ENCODE results near the gene B2M. TPM values are rescaled to one million over a fixed set of nuclear protein-coding genes. Genes with fewer than 3 reads are reported as not detected.
"Not testable (repeated sequence)": the region's sequence is repeated elsewhere in the genome, so short reads cannot be mapped to it uniquely, and the experiment has no call there.

B2M gene
- total and polyA plus RNA-seq, 7 donors, result 400 to 891 (median 577) TPM

DNA sequence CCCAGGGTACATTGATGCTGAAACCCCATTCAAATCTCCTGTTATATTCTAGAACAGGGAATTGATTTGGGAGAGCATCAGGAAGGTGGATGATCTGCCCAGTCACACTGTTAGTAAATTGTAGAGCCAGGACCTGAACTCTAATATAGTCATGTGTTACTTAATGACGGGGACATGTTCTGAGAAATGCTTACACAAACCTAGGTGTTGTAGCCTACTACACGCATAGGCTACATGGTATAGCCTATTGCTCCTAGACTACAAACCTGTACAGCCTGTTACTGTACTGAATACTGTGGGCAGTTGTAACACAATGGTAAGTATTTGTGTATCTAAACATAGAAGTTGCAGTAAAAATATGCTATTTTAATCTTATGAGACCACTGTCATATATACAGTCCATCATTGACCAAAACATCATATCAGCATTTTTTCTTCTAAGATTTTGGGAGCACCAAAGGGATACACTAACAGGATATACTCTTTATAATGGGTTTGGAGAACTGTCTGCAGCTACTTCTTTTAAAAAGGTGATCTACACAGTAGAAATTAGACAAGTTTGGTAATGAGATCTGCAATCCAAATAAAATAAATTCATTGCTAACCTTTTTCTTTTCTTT is 5.8 kb downstream of the B2M start:
- Histone ChIP-seq H3K4me1 (peaks cover 4% of the 10 kb centered on the region), H3K27ac (no peak overlapping the region), H3K4me3 (no peak overlapping the region), H3K36me3 (ENCODE audit: insufficient read depth in 1 of 2, low read depth in 1 of 2) (peaks cover 17 to 49% of the 10 kb centered on the region in 2 donors), H3K9me3 (no peaks in the 10 kb centered on the region), H3K27me3 (ENCODE audit: insufficient read depth in 3 of 3, low read length in 2 of 3) (no peaks in the 10 kb centered on the region)
- no peak for DNase-seq
- ATAC-seq, result no peak
- WGBS, 3 donors, result 81 to 94% (median 92%) methylated on average over 2 of the region's 2 CpGs
- no peak for TF ChIP-seq CTCF (IDR thresholded peaks at IDR 0.05)
- intact Hi-C loops (cut with DNase I), result no loop called here

- no peak for TF ChIP-seq CTCF (IDR thresholded peaks at IDR 0.05)
- H3K4me1 ChIP-seq, result no peaks in the 10 kb centered on the region
- no peak overlapping the region for H3K27ac ChIP-seq
- intact Hi-C loops (cut with DNase I), result no loop called here
- no peaks in the 10 kb centered on the region for H3K9me3 ChIP-seq
- DNase-seq (no peak), ATAC-seq (no peak)
- H3K36me3 ChIP-seq (ENCODE audit: insufficient read depth in 1 of 2, low read depth in 1 of 2), result peaks cover 17 to 49% of the 10 kb centered on the region in 2 donors
- 60 to 63% (median 60%) methylated on average over 4 of the region's 4 CpGs for WGBS, 3 donors
- H3K4me3 ChIP-seq, result no peak overlapping the region
- no peaks in the 10 kb centered on the region for H3K27me3 ChIP-seq (ENCODE audit: insufficient read depth in 3 of 3, low read length in 2 of 3)
Measured at GRCh38 chr15:44718180-44718926, 7.0 kb downstream of the B2M start.

- ATAC-seq (no peak), DNase-seq (no peak)
- Histone ChIP-seq H3K27me3 (ENCODE audit: insufficient read depth in 3 of 3, low read length in 2 of 3) (no peaks in the 10 kb centered on the region), H3K36me3 (ENCODE audit: insufficient read depth in 1 of 2, low read depth in 1 of 2) (peaks cover 17 to 49% of the 10 kb centered on the region in 2 donors), H3K4me3 (no peak overlapping the region), H3K27ac (no peak overlapping the region), H3K4me1 (no peaks in the 10 kb centered on the region), H3K9me3 (no peaks in the 10 kb centered on the region)
- no peak for TF ChIP-seq CTCF (IDR thresholded peaks at IDR 0.05)
- WGBS, 3 donors, result 92 to 96% (median 94%) methylated on average over 8 of the region's 8 CpGs
- intact Hi-C loops (cut with DNase I), result no loop called here
Measured at GRCh38 chr15:44718927-44719292, 7.6 kb downstream of the B2M start.

DNA sequence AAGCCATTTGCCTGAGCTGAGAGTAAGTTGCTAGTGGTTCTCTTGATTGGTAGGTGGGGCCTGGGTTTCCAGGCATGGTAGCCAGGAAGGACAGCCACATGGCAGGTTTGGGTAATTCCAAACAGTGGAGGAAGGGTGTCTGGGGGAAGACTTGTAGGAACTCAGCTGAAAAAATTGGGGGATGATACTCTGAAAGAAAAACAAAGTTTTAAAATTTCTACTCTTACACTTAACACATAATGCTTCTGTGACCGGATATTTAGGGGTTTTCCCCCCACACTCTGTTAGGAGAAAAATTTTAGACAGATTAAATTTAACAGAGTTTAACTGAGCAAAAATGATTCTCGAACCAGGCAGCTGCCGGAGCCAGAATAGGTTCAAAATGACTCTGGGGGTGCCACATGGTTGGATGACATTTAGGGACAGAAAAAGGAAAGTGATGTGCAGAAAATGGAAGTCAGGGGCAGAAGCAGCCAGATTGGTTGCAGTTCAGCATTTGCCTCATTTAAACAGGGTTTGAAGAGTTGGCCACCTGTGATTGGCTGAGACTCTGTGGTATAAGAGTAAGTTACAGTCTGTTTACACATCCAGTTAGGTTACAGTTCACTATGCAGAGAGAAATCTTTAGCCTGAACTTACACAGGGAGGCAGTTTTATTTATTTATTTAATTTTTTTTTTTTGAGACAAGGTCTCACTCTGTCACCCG is 8.1 kb downstream of the B2M start:
- TF ChIP-seq CTCF (IDR thresholded peaks at IDR 0.05), result no peak
- intact Hi-C loops (cut with DNase I), result no loop called here
- Histone ChIP-seq H3K27me3 (ENCODE audit: insufficient read depth in 3 of 3, low read length in 2 of 3) (no peaks in the 10 kb centered on the region), H3K27ac (no peak overlapping the region), H3K36me3 (ENCODE audit: insufficient read depth in 1 of 2, low read depth in 1 of 2) (peaks cover 17 to 49% of the 10 kb centered on the region in 2 donors), H3K4me1 (no peaks in the 10 kb centered on the region), H3K4me3 (no peak overlapping the region), H3K9me3 (no peaks in the 10 kb centered on the region)
- DNase-seq (no peak), ATAC-seq (peak in 3 of 4 donors; percentile 13 to 45 (median 32))
- WGBS, 3 donors, result 74 to 81% (median 75%) methylated on average over 4 of the region's 4 CpGs

- intact Hi-C loops (cut with DNase I); H3K9me3 ChIP-seq; H3K27ac ChIP-seq; H3K4me1 ChIP-seq; ATAC-seq; DNase-seq; H3K27me3 ChIP-seq (ENCODE audit: insufficient read depth in 3 of 3, low read length in 2 of 3); H3K4me3 ChIP-seq: not testable (repeated sequence)
- peaks cover 17 to 47% of the 10 kb centered on the region in 2 donors for H3K36me3 ChIP-seq (ENCODE audit: insufficient read depth in 1 of 2, low read depth in 1 of 2)
- 92 to 93% (median 92%) methylated on average over 8 of the region's 8 CpGs for WGBS, 3 donors
Measured at GRCh38 chr15:44720000-44720435, 8.7 kb downstream of the B2M start.

All from psoas muscle (tissue), 8 donors.